Measurements from ENCODE around the gene PDZRN3.

Gene PDZRN3

GRCh38 chr3:73448041-73448440 is 176.7 kb downstream of the PDZRN3 start:
- no peak for DNase-seq

- no peak for DNase-seq
Observed at GRCh38 chr3:73447111-73447510, 177.6 kb downstream of the PDZRN3 start.

GRCh38 chr3:73446467-73447110 is 178.2 kb downstream of the PDZRN3 start:
- no peak for DNase-seq

GRCh38 chr3:73442886-73443285 is 181.9 kb downstream of the PDZRN3 start:
- DNase-seq: no peak

GRCh38 chr3:73442152-73442551 is 182.6 kb downstream of the PDZRN3 start:
- no peak for DNase-seq

- DNase-seq: no peak
Observed at GRCh38 chr3:73437828-73438227, 186.9 kb downstream of the PDZRN3 start.

- no peak for DNase-seq
Observed at GRCh38 chr3:73435055-73435454, 189.7 kb downstream of the PDZRN3 start.

- DNase-seq: no peak
Observed at GRCh38 chr3:73433687-73434086, 191.1 kb downstream of the PDZRN3 start.

GRCh38 chr3:73433079-73433478 is 191.7 kb downstream of the PDZRN3 start:
- no peak for DNase-seq

- no peak for DNase-seq
Observed at GRCh38 chr3:73432706-73433032, 192.1 kb downstream of the PDZRN3 start.

- DNase-seq: peak; percentile 8
Observed at GRCh38 chr3:73432023-73432705, 192.6 kb downstream of the PDZRN3 start.

GRCh38 chr3:73431183-73431900 is 193.4 kb downstream of the PDZRN3 start:
- peak; percentile 54 for DNase-seq

- no peak for DNase-seq
Observed at GRCh38 chr3:73427048-73427706, 197.6 kb downstream of the PDZRN3 start.

- no peak for DNase-seq
Observed at GRCh38 chr3:73426606-73427005, 198.1 kb downstream of the PDZRN3 start.

GRCh38 chr3:73423116-73423515 is 201.6 kb downstream of the PDZRN3 start:
- no peak for DNase-seq

- DNase-seq: no peak
Observed at GRCh38 chr3:73422571-73422970, 202.2 kb downstream of the PDZRN3 start.

GRCh38 chr3:73419942-73420341 is 204.8 kb downstream of the PDZRN3 start:
- no peak for DNase-seq

- no peak for DNase-seq
Observed at GRCh38 chr3:73419179-73419803, 205.4 kb downstream of the PDZRN3 start.

- DNase-seq: no peak
Observed at GRCh38 chr3:73418681-73419080, 206.1 kb downstream of the PDZRN3 start.

- no peak for DNase-seq
Observed at GRCh38 chr3:73415118-73415517, 209.6 kb downstream of the PDZRN3 start.

GRCh38 chr3:73413619-73414018 is 211.1 kb downstream of the PDZRN3 start:
- DNase-seq: no peak

GRCh38 chr3:73411993-73412392 is 212.7 kb downstream of the PDZRN3 start:
- DNase-seq: no peak

GRCh38 chr3:73411545-73411944 is 213.2 kb downstream of the PDZRN3 start:
- DNase-seq: no peak

Data from NCI-H1092 (cell line).